Tibial artery (tissue), 4 donors: ENCODE results near the gene SPPL2C.

Experiments
- DNase-seq, 2 donors: peaks; one replicate each; pipeline ENCODE4 v3.0.0-alpha.2; 2019
- H3K27ac ChIP-seq, 2 donors: fragments of 200-600 bp; sonication (generic) in 1 of 2; 1 replicate in 1 of 2; 2 replicates in 1 of 2; pipeline ENCODE4 v1.5.1; 2018 to 2019; ENCODE audit warnings: mild to moderate bottlenecking in 1 of 2
- H3K27me3 ChIP-seq, 2 donors: fragments of 200-600 bp; sonication (generic) in 1 of 2; one replicate each; pipeline versions ENCODE4 v1.5.1 to v1.6.0; 2016 to 2019
- H3K36me3 ChIP-seq, 3 donors: fragments of 200-600 bp; sonication (generic) in 2 of 3; one replicate each; pipeline ENCODE4 v1.5.1; 2016 to 2019; ENCODE audit warnings: mild to moderate bottlenecking in 2 of 3
- H3K4me1 ChIP-seq, 4 donors: fragments of 200-600 bp; sonication (generic) in 2 of 4; 1 replicate in 3 of 4; 2 replicates in 1 of 4; pipeline ENCODE4 v1.5.1; 2016 to 2019
- H3K4me3 ChIP-seq, 2 donors: fragments of 200-600 bp; sonication (generic) in 1 of 2; 1 replicate in 1 of 2; 2 replicates in 1 of 2; pipeline ENCODE4 v1.5.1; 2018 to 2019; ENCODE audit warnings: mild to moderate bottlenecking in 2 of 2
- H3K9me3 ChIP-seq, 3 donors: fragments of 200-600 bp; sonication (generic) in 1 of 3; one replicate each; pipeline ENCODE4 v1.5.1; 2016 to 2019
- intact Hi-C: fragments of 100-400 bp; cut with DNase I; formaldehyde crosslinking; loops from one replicate; pipeline ENCODE4 v1.15.0; 2023; ENCODE audit warnings: low total_unique reads
- TF ChIP-seq, protein P1 (sequence below), 2 experiments: fragments of 200-600 bp in 1 of 2; fragments of 450-650 bp in 1 of 2; IDR thresholded peaks; one replicate each; pipeline ENCODE4 v1.5.1; 2017 to 2019; ENCODE audit warnings: antibody characterized with exemption in 2 of 2, mild to moderate bottlenecking in 1 of 2, moderate library complexity in 1 of 2

Gene SPPL2C

DNA sequence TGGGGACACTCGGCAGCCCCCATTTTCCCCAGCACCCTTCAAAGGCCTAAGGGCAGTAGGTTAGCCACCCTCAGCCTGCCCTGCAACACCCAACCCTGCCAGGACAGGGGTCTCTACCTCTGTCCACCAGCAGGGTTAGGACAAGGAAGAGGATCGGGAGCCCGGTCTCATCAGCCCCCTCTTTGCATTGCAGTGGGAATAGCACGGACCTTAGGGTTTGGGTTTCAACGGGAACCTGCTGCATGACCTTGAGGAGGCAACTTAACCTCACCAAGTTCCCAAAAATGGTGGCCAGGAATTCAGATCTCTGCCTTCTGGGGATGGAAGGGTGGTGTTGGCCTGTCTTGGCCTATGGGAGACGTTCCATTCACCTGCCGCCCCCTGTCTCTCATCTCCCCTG lies 20.2 kb upstream of the SPPL2C start:
- Histone ChIP-seq H3K36me3 (no peaks in the 10 kb centered on the region), H3K4me1 (no peaks in the 10 kb centered on the region), H3K9me3 (no peaks in the 10 kb centered on the region), H3K27ac (no peak overlapping the region), H3K4me3 (no peak overlapping the region), H3K27me3 (peaks cover 0 to 63% of the 10 kb centered on the region in 2 donors)
- intact Hi-C loops = no loop called here
- TF ChIP-seq, protein P1, sequence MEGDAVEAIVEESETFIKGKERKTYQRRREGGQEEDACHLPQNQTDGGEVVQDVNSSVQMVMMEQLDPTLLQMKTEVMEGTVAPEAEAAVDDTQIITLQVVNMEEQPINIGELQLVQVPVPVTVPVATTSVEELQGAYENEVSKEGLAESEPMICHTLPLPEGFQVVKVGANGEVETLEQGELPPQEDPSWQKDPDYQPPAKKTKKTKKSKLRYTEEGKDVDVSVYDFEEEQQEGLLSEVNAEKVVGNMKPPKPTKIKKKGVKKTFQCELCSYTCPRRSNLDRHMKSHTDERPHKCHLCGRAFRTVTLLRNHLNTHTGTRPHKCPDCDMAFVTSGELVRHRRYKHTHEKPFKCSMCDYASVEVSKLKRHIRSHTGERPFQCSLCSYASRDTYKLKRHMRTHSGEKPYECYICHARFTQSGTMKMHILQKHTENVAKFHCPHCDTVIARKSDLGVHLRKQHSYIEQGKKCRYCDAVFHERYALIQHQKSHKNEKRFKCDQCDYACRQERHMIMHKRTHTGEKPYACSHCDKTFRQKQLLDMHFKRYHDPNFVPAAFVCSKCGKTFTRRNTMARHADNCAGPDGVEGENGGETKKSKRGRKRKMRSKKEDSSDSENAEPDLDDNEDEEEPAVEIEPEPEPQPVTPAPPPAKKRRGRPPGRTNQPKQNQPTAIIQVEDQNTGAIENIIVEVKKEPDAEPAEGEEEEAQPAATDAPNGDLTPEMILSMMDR (IDR thresholded peaks at IDR 0.05) = no peak
- no peak for DNase-seq

GRCh38 chr17:45824901-45825492 lies 19.7 kb upstream of the SPPL2C start:
- Histone ChIP-seq H3K36me3 (no peaks in the 10 kb centered on the region), H3K4me3 (no peak overlapping the region), H3K4me1 (no peaks in the 10 kb centered on the region), H3K27me3 (peaks cover 0 to 63% of the 10 kb centered on the region in 2 donors), H3K27ac (no peak overlapping the region), H3K9me3 (no peaks in the 10 kb centered on the region)
- no peak for DNase-seq
- intact Hi-C loops = no loop called here
- TF ChIP-seq, protein P1 (IDR thresholded peaks at IDR 0.05) = no peak

DNA sequence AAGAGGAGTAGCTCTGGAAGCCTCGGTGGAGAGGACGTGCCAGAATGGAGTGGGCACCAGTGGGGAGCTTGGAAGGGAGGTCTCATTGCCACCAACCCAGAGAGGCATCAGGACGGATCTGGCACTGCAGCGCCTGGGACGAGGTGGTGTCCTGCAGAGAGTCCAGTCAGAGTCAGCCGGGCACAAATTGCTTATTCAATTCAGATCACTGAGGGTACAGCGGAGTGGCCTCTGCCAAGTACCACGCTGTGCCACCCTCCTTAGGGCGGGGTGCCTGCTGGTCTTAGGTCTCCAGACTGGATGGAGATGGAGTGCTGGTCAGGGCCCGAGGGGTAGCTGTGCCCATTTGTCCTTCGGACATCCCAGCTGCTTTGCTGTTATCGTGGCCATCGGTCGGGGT lies 18.9 kb upstream of the SPPL2C start:
- intact Hi-C loops = no loop called here

DNA sequence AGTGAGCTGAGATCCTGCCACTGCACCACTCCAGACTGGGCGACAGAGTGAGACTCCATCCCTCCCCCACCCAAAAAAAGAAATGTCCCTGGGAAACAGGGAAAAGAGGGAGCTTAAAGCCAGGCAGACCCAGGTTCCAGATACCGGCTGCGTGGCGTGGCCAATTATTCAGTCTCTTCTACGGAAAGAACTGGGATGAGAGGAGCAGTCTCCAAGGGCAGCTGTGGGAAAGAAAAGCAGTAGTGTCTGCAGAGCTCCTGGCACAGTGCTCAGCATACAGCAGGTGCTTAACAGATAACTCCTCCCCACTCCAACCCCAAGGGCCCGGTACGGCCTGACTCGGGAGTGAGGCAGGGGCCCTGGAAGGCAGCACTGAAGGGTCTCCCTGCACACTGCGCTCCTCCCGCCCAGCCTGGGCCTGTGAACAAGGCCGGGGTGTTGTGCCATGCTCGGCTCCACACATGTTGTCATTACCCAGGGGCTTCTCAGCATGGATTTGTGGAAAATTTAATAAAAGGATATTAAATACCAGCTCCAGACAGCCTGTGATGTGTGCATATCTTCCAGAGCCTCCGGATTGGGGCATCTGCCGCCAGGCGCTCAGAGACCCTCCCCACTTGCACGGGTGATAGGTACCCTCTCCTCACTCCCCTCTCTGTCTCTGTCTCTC lies 17.6 kb upstream of the SPPL2C start:
- intact Hi-C loops = no loop called here

More for the DNA sequence above, 18.9 kb upstream of the SPPL2C start:
- no peak overlapping the region for H3K4me3 ChIP-seq
- TF ChIP-seq, protein P1 (IDR thresholded peaks at IDR 0.05) = no peak
- no peak for DNase-seq
- H3K27me3 ChIP-seq = peaks cover 0 to 67% of the 10 kb centered on the region in 2 donors
- no peaks in the 10 kb centered on the region for H3K9me3 ChIP-seq
- H3K36me3 ChIP-seq = no peaks in the 10 kb centered on the region
- no peak overlapping the region for H3K27ac ChIP-seq
- H3K4me1 ChIP-seq = no peaks in the 10 kb centered on the region

GRCh38 chr17:45828171-45828570 lies 16.5 kb upstream of the SPPL2C start:
- no peaks in the 10 kb centered on the region for H3K36me3 ChIP-seq
- H3K4me1 ChIP-seq = peaks cover 0 to 2% (median 0%) of the 10 kb centered on the region in 4 donors
- TF ChIP-seq, protein P1 (IDR thresholded peaks at IDR 0.05) = no peak
- H3K27ac ChIP-seq = no peak overlapping the region
- no peak for DNase-seq
- H3K9me3 ChIP-seq = no peaks in the 10 kb centered on the region
- intact Hi-C loops = no loop called here
- H3K4me3 ChIP-seq = no peak overlapping the region
- H3K27me3 ChIP-seq = peaks cover 0 to 73% of the 10 kb centered on the region in 2 donors

More for the DNA sequence above, 17.6 kb upstream of the SPPL2C start:
- H3K36me3 ChIP-seq = no peaks in the 10 kb centered on the region
- H3K4me3 ChIP-seq = no peak overlapping the region
- H3K27ac ChIP-seq = no peak overlapping the region
- H3K4me1 ChIP-seq = no peaks in the 10 kb centered on the region
- DNase-seq = no peak
- TF ChIP-seq, protein P1 (IDR thresholded peaks at IDR 0.05) = no peak
- no peaks in the 10 kb centered on the region for H3K9me3 ChIP-seq
- H3K27me3 ChIP-seq = peaks cover 0 to 73% of the 10 kb centered on the region in 2 donors
